Breast epithelium (tissue), 3 donors: ENCODE data around the gene CDKN1A.

Experiments
- CTCF ChIP-seq, 3 donors: fragments of 450-650 bp; IDR thresholded peaks; one replicate each; pipeline ENCODE4 v1.5.1; 2016 to 2017; ENCODE audit warnings: antibody characterized with exemption in 3 of 3, mild to moderate bottlenecking in 3 of 3, moderate library complexity in 3 of 3
- POLR2AphosphoS5 ChIP-seq, 3 donors: sonication (generic); formaldehyde crosslinking; IDR thresholded peaks; one replicate each; pipeline ENCODE4 v1.6.1; 2017; ENCODE audit warnings: antibody characterized with exemption in 3 of 3

DNA sequence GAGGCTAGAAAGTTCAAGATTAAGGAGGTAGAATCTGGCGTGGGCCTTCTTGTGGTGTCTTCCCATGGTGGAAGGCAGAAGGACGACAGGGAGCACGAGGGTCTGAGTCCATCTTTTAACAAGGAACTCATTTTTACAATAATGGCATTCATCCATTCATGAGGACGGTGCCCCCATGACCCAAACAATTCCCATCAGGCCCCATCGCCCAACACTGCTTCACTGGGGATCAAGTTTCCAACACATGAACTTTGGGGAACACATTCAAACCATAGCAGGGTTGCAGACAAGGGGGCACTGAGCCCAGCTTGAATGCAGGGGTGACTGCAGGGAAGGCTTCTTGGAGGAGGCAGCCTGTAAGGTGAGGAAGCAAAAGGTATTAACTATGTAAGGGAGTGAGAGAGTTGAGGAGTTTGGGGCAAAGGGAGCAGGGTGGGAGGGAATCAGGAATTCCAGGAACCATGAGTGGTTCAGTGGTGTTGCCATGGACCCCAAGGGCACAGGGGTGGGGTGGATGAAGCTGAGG is 24.6 kb downstream of the CDKN1A start:
- TF ChIP-seq POLR2AphosphoS5 (IDR thresholded peaks at IDR 0.05) (no peak), CTCF (IDR thresholded peaks at IDR 0.05) (no peak)
